Mesenteric fat pad (tissue), 1 donor: ENCODE measurements around the gene ADIPOR1. TPM values are rescaled to one million over a fixed set of nuclear protein-coding genes. Genes with fewer than 3 reads are reported as not detected.
"Not testable (repeated sequence)": the region's sequence is repeated elsewhere in the genome, so short reads cannot be mapped to it uniquely, and the experiment has no call there.

Experiments used
- DNase-seq: peaks from one replicate; pipeline ENCODE4 v3.0.0-alpha.2; 2020; ENCODE audit warnings: low spot score
- total RNA-seq: library from RNA; stranded (reverse); fragmentation: NEBNext Ultra II Directional; extraction: Animal tissue kit (Norgen Biotek cat#: 25700); gene quantifications from one replicate; pipeline ENCODE4 v1.2.1, GENCODE V29; 2021
- donor health status: DM: yes; HTN: yes; CAD: no.

The ADIPOR1 gene
- total RNA-seq, 1 donor from 2014 or later: 76.2 TPM

DNA sequence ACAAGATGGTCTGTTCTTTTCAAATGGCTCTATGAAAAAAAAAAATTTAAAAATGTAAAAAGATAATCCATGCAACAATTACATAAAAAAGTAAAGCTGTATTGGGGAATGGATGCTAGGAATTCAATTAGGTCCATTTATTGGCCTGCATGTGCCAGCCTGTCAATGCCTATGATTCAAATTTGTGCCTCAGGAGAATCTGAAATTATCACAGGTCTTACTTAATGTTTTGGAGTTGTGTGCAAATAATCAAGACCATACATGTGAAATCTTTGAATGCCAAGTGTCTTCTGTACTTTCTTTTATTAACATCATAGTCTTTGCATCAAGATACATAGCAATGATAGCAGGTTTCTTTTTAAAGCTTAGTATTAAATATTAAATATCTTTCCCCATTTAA lies 17.6 kb downstream of the ADIPOR1 start:
- DNase-seq: no peak

DNA sequence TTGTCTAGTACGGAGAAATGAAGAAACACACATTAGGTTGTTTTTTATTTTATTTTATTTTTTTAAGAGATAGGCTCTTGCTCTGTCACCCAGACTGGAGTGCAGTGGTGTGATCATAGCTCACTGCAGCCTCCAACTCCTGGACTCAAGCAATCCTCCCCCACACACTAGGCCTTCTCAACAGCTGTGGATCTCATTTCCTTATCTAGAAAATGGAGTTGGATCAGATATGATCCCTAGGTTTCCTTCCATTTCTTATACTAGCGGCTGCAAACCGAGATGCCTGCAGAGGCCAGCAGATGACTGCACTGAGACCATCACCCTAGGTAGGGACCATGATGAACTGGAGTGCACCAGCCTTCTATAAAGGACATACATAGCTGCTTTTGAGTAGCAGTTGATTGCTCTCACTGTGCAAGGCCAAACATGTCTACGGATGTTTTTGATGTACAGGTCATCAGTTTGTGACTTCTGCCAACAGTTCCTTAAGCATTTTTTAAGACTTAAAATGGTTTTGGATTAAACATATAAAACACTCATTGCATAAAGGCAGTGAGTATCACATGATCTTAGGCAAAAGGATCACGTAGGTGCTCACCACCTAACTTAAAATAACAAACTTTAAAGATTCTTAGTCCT lies 19.7 kb downstream of the ADIPOR1 start:
- no peak for DNase-seq

DNA sequence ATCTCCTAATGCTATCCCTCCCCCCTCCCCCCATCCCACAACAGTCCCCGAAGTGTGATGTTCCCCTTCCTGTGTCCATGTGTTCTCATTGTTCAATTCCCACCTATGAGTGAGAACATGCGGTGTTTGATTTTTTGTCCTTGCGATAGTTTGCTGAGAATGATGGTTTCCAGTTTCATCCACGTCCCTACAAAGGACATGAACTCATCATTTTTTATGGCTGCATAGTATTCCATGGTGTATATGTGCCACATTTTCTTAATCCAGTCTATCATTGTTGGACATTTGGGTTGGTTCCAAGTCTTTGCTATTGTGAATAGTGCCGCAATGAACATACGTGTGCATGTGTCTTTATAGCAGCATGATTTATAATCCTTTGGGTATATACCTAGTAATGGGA lies 21.7 kb downstream of the ADIPOR1 start:
- DNase-seq: not testable (repeated sequence)

DNA sequence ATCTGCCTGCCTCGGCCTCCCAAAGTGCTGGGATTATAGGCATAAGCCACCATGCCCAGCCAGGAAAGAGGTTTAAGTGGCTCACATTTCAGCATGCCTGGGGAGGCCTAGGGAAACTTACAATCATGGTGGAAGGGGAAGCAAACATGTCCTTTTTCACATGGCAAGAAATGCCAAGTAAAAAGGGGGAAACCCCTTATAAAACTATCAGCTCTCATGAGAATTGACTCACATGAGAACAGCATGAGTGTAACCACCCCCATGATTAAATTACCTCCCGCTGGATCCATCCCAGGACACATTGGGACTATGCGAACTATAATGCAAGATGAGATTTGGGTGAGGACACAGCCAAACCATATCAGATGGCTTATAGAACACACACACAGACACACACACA lies 22.3 kb downstream of the ADIPOR1 start:
- no peak for DNase-seq

DNA sequence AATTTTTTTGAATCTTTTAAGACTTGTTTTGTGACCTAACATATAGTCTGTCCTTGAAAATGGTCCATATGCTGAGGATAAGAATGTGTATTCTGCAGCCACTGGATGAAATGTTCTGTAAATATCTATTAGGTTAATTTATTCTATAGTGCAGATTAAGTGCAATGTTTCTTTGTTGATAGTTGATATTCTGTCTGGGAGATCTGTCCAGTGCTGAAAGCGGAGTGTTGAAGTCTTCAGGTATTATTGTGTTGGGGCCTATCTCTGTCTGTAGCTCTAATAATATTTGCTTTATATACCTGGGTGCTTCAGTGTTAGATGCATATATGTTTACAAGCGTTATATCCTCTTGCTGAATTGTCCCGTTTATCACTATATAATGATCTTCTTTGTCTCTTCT lies 23.4 kb downstream of the ADIPOR1 start:
- no peak for DNase-seq

DNA sequence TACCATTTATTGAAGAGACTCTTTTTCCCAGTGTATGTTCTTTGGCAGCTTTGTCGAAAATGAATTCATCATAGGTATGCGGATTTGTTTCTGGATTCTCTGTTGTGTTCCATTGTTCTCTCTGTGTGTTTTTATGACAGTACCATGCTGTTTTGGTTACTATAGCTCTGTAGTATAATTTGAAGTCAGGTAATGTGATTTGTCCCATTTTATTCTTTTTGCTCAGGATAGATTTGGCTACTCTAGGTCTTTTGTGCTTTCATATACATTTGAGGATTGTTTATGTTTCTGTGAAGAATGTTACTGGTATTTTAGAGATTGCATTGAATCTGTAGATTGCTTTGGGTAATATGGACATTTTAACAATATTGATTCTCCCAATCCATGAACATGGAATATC lies 25.6 kb downstream of the ADIPOR1 start:
- DNase-seq: no peak

DNA sequence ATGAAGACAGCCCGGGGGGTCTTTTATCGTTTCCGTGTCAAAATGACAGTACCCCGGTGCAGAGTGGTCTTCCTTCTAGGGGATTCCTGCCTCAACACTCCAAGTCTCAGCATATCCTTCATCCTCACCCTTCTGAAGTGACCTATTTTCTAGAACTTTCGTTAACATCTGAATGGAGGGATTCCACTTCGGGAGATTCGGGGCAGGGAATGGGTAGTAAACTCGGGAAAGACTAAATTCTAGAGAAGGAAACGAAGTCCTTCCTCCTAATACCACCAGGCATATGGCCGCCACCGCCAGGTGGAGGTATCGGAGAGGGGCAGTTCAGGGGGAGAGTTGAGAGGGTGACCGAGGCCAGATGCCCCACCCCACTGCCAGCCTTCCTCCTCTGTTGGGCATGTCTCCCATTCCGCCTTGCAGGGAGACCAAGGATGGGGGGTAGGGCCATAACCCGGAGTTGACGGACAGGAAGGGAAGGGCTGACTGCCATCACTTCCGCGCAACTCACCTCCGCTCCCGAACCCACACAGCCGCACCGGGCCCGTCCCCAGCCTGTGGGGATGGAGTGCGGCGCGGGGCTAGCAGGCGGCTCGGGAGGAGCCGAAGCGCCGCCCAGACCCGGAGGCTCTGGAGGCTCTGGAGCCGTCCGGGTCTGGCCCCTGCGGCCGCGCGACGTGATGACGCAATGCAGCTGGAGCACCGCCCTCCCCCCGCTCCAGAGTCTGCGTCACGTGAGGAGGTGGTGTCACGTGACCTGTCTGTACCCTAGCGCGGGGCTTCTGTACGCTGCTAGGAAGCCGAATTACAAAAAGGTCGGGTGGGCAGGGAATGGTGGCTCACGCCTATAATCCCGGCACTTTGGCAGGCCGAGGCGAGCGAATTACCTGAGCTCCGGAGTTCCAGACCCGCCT lies 31.3 kb downstream of the ADIPOR1 start, which contains the start of gene KLHL12:
TSS of gene KLHL12 (minus strand) at position 654 of the 911 bp plus-strand sequence. CDS start 2,072 bp downstream, outside the sequence.
- peak; percentile 98 for DNase-seq

DNA sequence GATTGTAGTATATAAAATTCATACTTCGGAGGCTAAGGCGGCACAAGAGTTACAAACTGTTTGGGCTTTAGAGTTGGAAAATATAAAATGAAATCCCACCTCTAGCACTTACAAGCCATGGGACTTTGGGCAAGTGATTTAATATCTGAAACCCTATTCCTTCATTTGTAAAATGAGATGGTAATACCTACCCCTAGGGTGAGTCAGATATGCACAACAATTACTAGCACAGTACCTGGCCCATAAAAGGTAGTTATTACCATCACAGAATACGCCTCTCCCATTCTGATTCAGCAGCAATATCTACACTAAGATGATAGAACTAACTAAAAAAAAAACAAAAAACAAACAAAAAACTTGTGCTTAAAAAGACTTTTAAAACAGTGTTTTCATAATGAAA lies 34.6 kb downstream of the ADIPOR1 start:
- DNase-seq: no peak

DNA sequence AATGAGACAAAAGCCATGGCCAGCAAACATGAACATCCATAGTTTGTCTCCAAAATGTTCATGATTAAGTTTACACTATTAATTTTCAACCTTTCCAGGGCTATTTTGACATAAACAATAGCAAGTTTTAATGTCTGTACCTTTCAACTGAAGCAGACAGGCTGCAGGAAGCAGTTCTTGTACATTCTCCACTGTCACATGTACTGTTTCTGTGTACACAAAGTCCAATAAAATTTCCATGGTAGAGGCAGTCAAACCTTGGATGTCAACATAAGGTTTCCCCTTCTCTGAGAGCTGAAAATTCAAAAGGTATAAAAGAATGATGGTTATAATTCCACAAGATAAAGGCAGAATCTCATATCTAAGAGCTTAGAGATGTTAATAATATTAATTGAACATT lies 38.5 kb downstream of the ADIPOR1 start:
- DNase-seq: no peak

DNA sequence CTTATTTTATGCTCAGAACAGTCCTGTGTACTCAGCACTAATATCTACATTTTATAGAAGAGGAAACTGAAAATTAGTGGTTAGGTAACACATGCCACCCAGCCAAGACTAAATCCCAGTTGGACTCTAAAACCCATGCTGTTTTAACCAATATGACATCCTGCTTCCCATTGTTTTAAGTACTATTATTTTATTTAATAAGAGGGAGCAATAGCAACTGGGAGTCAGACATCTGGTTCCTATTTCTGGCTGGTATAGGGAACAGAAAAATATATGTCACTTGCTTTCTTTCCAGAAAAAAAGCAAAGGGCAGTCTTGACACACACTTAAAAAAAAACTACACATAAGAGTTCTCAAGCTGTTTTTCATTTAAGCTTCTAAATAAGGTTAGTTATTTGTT lies 43.0 kb downstream of the ADIPOR1 start:
- DNase-seq: no peak

DNA sequence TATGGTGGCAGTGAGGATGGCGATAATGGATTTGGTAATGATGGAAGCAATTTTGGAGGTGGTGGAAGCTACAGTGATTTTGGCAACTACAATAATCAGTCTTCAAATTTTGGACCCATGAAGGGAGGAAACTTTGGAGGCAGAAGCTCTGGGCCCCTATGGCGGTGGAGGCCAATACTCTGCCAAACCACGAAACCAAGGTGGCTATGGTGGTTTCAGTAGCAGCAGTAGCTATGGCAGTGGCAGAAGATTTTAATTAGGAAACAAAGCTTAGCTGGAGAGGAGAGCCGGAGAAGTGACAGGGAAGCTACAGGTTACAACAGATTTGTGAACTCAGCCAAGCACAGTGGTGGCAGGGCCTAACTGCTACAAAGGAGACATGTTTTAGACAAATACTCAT lies 45.6 kb downstream of the ADIPOR1 start:
- not testable (repeated sequence) for DNase-seq

DNA sequence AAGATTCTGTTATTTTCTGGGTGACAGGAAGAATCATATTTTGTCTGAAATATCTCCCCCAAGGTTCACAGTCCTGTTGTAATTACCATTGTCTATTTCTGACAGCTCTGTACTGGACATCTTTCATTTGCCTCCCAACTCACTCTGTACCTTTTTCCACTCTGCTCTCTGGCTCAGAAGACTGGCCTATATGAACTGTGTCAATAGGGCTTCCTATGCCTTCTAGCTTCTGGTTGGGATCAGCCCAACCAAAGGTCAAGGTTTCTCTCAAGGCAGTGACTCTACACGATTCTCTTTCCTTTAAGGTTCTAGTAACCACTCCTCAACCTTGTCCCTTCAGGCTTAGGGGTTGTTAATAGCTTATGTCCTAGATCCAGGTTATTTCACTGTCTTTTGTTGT lies 48.6 kb downstream of the ADIPOR1 start:
- DNase-seq: no peak

DNA sequence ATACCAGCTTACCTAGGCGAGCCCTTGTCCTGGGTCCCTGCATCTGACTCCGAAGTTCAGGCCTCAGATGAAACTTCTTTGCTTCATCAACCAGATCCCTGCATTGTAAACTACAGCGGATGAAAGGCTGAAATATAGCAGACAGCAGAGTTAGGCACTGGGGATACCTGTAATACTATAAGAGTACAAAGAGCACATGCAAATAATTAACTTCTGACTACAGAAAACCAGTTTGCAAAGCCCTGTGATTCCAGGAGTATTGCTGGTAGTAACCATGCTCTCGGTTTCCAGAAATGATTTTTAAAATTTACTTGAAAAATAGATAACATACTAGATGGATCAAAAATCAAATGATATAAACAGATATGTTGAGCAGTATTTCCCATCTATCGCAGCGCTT lies 49.1 kb downstream of the ADIPOR1 start:
- DNase-seq: no peak

DNA sequence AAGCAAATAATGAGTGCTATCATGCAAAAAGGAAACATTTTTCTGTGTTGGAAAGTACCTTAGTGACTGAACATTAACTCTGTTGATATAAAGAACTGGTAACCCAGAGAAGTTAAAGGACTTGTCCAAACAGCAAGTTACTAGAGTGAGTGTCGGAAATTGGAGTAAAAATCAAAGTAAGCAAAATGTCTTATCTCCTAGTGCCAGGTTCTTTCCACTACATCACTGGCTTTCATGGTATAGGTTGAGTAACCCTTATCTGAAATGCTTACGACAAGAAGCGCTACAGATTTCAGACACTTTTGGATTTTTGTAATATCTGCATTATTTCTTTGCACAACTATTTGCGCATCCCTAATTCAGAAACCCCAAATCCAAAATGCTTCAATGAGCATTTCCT lies 52.8 kb downstream of the ADIPOR1 start:
- no peak for DNase-seq

DNA sequence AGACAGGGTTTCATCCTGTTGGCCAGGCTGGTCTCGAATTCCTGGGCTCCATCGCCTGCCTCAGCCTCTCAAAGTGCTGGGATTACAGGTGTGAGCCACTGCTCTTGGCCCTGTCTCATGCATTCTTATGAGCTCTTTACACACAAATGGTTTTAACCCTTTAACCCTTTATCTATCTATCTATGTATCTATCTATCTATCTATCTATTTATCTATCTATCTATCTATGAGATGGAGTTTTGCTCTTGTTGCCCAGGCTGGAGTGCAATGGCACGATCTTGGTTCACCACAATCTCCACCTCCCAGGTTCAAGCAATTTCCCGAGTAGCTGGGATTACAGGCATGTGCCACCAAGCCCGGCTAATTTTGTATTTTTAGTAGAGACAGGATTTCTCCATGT lies 54.3 kb downstream of the ADIPOR1 start:
- not testable (repeated sequence) for DNase-seq

DNA sequence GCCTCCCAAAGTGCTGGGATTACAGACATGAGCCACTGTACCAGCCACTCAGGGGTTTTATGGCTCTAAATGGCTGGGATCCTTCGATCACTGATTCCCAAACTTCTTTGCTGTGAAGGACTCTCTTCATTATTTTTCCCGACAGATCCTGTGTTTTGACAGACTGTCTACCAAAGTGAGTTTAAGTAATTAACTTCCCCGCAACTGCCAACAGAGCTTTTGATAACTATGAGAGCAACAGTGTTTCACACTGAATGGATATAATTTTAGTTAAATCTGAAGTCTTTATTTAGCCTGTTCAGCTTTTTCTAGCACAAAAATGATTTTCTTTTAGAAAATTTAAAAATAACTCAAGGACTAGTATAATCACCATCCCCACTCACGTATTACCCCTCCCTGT lies 56.6 kb downstream of the ADIPOR1 start:
- DNase-seq: no peak

DNA sequence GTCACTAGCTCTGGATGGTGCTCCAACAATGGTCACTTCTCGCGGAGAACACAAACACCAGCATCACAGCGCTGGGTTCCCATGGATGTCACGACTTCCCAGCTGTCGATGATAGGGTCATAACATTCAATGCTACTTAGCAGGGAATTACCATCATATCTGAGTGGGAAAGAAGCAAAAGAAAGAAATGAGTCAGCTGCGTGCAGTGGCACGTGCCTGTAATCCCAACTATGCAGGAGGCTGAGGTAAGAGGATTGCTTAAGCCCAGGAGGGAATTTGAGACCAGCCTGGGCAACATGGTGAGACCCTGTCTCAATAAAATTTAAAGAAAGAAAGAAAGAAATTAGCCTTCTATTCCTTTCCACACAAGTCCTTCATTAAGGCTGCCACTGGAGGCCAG lies 65.6 kb downstream of the ADIPOR1 start:
- no peak for DNase-seq

Other genes starting within 250 kb of the ADIPOR1 start
- gene SYT2, start 247.9 kb downstream of the ADIPOR1 start, total RNA-seq: not detected
- 33.4 TPM for gene KDM5B, start 149.9 kb downstream of the ADIPOR1 start, total RNA-seq
- 1.2 TPM for gene PCAT6, start 147.4 kb downstream of the ADIPOR1 start, total RNA-seq
- 5.3 TPM for gene RABIF, start 69.2 kb downstream of the ADIPOR1 start, total RNA-seq
- 20.7 TPM for gene KLHL12, start 31.1 kb downstream of the ADIPOR1 start, total RNA-seq
- 59.8 TPM for gene CYB5R1, start 8.9 kb upstream of the ADIPOR1 start, total RNA-seq
- gene TMEM183A, start 49.1 kb upstream of the ADIPOR1 start, total RNA-seq: 48.7 TPM
- gene PPFIA4, start 68.2 kb upstream of the ADIPOR1 start, total RNA-seq: 0.55 TPM
- gene MYOG, start 127.7 kb upstream of the ADIPOR1 start, total RNA-seq: not detected
- gene ADORA1, start 169.4 kb upstream of the ADIPOR1 start, total RNA-seq: 2.7 TPM
- gene MYBPH, start 217.5 kb upstream of the ADIPOR1 start, total RNA-seq: 0.22 TPM
- gene CHI3L1, start 228.4 kb upstream of the ADIPOR1 start, total RNA-seq: 346 TPM